HG02610 (cell line): ENCODE measurements around the gene CD58.

Experiments used
- ATAC-seq: cut with Tn5 transposase; IDR thresholded peaks from one replicate; pipeline ENCODE4 v1.9.1; 2021; ENCODE audit warnings: mild to moderate bottlenecking, moderate library complexity; ENCODE audit not compliant: unreplicated experiment

The CD58 gene

DNA sequence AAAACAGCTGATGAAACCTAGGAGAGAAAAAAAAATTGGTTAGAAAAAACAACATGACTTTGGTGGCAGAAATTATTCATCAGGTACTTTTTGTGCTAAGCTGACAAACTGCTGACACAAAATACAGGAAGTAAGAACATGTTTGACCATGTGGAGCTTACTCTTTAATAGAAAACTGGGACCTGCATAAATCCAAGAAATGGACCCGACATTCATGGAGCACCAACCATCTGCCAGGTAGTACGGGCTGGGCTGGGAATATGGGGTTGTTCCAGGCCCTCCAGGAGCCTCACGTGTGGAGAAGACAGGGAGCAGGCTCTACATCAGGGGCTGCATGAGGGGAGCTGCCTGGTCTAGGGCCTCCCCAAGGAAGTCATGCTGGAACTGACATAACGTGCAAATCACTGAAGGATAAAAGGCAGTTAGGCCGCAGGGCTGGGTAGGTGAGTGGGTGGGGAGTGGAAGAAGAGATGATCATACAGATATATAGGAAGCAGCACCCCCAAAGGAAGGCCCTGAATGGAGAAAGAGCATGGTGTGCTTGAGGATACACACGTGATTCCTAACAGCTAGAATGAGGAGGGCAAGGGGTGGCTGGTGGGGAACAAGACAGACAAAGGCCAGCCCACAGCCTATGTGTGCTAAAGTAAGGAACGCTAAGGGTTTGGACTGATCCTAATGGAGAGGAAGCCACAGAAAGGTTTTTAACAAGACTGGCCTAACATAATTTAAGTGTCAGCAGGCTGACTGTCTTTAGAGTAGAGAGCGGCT, 26.1 kb downstream of the CD58 start:
- peak; percentile 61 for ATAC-seq

DNA sequence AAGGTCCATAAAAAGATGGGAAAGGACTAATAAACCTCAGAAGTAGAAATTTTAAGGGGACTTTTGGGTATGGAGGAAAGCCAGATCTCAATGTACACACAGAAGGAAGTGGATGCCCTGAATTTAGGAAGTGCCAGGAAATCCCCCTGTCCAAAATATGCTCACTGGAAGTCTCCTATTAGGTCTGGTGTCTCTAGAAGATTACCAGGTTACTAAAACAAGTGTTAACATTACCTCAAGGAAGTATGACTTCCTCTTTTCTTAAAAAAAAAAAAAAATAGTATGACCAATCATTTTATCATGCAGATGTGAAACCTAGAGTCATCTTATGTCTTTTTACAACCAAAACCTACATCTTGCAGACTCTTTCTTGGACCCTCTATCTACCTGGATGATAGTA, 30.7 kb downstream of the CD58 start:
- ATAC-seq = peak; percentile 39

DNA sequence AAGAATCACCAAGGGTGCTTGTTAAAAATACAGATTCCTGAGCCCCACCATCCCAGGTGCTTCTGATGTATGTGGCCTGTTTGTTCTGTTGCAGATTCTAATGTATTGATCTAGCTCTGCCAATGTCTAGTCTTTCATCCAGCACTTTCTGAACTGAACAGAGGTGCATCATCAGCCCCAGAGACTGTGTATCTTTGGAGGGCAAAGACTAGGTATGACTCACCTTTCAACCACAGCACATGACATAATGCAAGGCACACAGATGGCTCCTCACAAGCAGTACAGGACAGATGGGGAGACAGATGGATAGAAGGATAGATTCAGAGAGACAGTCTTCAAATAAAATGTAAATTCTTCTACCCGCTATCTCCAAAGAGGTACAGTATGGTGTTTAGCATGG, 32.3 kb downstream of the CD58 start:
- peak; percentile 90 for ATAC-seq

DNA sequence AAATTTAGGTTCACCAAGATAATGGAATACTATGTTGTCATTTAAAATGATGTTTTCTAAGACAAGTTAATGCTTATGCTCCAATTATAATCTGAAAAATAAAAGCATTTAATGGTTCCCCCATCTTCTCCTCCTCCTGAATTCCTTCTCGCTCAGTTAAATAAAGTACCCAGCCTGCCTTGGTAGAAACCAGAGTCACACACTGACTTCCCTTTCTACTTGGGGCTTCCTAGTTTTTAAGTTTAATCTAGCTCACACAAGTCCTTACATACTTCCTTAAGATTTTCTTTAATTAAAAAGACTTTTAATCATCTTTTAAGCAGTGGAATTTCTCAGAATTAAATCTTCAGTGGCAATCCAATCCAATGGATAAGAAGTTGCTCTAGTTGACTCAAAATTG, 32.9 kb downstream of the CD58 start:
- no peak for ATAC-seq

DNA sequence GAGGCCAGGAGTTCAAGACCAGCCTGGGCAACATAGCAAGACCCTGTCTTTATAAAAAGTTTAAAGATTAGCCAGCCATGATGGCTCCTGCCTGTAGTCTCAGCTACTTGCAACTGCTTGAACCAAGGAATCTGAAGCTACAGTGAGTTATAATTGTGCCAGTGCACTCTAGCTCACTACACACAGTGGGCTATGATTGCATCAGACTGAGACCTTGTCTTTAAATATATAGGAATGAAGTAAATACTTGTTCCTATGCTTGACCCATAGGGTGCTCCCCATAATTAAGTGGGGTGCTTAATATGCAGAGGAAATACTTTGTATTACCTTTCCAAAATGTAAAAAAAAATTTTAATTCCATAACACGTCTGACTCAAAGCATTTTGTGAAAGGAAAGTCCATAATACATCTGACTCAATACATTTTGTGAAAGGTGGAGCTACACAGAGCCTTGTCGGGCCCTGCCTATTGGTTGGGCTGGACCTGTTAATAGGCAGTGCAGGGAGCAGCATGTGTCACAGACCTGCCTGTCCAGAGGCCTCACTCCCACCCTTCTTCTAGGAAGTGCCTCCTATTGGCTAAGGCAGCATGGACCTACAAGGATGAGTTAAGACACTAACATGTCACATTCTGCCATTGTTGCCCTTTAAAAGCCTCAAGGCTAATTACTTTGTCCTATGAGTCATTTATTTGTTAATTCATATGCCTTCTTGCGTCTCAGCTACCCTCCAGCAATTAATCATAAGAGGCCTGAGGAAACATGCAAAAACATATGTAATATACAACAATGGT, 33.6 kb downstream of the CD58 start:
- ATAC-seq = no peak

DNA sequence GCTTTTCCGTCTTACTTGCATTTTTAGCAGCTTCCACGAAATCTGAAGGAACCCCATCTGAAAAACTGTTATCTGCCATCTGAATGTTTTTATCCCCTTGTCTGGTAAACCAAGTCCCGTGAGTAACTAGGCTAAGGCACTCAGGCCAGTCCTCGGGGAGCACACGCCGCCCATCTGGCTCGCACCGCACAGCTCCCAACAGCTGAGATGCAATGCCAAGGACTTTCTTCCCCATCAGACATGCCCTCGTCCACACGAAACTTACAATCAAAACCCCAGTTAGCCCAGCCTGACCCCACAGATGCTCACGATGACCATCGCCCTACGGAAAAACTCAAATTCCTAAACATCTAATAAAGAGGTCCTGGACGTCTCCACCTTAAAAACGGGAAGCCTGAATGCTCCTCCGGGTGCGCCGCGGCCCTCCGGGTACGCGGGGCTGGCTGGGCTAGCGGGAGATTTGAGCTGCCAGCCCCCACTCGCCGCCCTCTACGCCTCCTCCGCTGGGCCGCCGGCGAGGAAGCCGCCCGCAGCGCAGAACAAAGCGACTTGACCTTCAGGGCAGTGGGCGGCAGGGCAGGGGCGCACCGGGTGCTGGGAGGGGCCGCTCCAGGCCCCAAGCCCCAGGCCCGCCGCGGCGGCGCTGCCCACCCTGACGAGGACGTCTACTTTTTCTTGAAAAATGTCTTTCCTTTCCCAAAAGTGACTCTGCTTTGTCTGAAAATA, 36.6 kb downstream of the CD58 start:
- ATAC-seq = no peak

DNA sequence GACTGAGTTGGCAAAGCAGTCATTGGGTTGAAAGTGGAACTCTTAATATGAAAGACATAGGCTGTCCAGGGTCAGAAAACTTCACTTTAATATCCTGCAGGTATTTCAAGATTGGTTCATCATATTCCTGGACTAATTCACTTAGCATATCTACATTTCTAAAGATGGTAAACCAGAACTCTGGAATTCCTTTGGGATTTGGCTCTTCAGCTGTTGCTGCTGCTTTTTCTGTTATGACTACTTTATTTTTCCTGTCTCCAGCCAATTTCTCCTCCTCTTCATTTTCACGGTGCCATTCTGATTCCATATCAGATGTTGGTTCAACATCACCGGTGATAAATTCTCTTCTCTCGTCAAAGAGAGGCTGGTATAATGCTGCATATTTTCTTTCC, 37.4 kb downstream of the CD58 start:
- no peak for ATAC-seq

DNA sequence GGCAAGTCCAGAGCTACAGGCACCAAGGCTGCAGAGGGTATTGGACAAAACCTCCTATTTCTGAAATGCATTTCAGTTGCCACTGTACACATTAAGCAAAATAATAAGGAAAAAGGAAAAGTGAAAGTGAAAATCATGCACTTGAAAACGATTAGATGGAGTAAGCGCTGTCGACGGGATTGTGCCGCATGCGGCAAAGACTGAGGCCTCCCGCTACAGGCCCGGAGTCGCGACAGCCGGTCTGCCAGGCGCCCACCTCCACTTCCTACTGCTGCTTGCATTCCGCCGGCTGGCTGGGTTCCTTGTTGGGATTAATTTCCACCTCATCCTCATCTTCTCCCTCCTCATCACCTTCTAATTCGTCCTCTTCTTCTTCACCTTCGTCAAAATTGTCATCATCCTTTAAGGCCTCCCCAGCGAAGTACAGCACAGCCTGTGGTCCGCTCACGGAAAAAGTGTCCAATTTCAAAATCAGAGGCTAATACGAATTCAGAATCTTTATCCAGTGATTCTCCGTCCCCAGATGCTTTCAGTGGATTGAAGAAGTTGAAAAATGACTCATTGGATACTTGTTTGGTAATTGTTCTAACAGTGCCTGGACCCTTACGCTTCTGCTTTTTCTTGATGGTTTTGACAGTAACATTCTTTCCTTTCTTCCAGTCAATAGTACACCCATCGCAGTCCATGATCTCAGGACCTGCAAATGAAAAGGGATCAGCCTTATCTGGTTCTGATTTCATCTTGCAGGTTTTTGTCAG, 38.0 kb downstream of the CD58 start:
- ATAC-seq = no peak

DNA sequence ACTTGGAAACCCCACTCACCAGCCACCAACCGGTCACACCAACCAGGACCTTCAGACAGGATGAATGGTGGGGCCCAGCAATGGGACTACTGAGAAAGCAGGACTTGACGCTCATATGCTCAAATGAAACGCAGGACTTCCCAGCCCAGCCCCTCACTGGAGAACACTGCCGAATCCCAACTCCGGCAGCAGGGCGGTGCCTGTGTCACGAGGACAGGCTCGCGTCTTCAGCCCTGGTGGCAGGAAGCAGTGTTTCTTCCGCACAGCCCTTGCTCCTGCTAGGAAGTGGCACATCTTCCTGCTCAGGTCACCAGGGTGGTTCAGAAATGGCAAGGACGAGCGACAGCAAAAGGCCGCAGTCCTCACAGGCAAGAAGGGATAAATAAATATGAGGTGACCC, 38.9 kb downstream of the CD58 start:
- ATAC-seq = no peak

DNA sequence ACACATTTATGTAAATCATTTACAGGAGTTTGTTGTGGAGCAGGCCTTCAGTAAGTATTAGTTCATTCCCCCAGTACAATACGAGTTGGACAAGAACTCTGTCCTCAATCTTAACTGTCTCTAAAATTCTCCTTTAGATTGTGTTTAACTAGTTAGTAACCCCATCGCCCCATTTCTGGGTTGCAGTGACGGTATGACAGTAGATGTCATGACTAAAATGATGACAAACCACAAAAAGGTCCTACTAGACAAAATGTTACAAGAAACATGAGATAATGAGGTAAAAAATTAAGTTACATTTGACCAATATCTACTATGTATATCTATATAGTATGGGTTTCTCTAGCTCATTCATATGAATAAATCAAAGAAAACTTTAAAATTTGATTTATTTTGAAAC, 41.1 kb downstream of the CD58 start:
- no peak for ATAC-seq

DNA sequence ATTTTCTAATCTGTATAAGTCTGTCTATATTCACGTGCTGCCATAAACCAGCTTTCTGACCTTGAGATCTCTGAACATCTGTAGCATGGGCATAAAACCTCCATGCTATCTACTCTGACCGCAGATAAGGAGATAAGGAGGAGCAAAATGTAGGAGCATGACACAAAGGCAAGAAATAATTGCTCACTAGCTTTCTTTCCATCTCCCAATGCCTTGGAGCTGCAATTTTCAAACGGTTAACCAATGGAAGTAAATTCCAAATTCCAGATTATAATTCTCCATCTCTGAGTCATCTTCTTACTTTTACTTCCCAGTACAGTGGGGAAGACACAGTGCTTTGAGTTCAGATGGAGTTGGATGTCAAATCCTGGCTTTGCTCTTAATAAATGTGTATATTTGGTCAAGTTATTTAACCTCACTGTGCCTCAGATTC, 41.6 kb downstream of the CD58 start:
- ATAC-seq = no peak

DNA sequence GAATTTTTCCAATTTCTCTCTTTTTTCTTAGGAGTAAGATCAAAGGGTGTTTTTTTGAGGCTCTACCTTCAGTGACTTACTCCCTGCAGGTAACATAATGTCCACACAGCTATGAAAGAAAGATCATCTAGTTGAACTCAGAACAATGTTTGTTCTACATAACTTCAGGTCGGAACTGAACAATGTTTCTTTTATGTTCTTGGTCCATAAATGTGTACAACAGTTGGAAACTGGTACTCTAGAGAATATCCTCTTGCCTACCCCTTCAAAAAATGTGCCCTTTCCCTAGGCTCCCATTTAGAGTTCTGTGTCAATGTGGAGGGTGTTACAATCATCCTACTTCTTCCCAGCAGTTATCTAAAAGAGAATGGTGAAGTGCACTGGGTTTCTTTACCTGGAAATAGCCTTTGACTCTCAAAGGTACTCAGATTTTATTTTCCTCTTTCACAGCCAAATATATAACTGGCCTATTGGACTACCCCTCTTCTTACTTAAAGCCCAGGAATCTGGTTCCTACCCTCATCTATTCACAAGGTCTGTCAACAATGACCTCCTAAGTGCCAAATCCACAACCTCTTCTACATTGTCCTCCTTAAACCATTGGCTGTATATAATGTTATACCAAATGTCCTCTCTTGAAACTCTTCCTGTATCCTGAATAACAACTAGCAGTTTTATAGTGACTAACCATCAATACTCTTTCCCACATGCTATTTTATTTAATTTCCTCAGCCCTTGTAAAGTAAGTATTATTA, 42.3 kb downstream of the CD58 start:
- no peak for ATAC-seq

DNA sequence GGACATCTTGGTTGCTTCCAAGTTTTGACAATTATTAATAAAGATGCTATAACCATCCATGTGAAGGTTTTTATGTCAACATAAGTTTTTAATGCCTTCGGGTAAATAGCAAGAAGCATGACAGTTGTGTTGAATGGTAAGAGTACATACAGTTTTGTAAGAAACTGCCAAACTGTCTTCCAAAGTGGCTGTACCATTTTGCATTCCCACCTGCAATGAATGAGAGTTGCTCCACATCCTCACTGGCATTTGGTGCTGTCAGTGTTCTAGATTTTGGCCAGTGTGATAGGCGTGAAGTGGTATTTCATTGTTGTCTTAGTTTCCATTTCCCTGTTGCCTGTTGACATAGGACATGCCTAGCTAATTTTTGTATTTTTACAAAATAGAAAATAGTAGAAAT, 45.4 kb downstream of the CD58 start:
- no peak for ATAC-seq

DNA sequence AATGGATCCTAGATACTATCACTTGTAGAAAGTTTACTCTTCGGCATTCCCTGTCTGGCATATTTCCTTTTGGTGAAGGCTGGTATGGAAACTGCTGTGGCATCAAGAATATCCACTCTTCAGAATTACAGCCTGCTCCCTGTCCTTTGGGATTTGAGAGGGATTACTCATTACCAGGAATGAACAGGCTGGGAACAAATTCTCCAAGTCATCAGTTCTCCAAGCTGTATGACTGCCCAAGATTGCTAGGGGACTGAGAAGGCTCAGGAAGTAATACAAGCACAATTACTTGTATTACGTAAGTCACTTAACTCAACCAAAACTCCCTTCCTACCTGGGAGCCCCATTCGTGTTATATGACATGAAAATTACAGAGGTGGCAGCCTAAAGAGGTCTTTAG, 49.6 kb downstream of the CD58 start:
- ATAC-seq = no peak

DNA sequence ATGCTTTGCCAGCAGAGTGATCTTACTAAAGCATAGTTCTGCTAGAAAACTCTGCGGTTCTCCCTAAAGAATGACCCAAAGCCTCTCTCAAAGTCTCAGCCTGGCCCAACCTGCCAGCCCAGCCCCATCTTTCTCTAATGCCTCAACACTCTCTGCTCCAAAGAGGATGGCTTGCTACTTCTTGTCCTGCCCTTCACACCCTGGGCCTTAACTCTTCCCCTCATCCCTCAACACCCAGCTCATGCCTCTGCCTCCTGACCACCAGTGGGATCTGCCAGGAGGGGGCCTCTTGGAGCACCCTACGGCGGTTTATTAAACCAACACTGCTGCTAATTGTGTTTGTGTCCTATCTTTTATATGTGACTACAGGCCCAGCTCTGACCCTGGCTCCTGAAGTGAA, 52.4 kb downstream of the CD58 start:
- no peak for ATAC-seq

DNA sequence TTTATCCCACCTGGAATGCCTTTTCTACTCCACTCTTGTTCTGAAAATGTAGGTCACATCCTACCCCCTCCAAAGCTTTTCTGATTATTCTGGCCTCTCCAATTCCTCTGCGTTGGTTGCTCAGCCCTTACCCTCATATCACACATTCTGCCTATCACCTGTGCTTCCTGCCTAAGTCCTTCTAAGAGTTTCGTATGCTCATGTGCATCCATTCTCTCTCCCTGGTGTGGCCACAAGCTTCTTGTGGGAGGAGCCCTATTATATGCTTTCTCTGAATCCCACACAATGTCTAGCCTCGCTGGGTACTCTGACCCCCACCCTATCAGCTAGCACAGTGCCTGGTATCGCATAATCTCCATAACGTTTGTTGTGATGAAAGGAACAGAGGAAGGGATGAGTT, 54.2 kb downstream of the CD58 start:
- no peak for ATAC-seq

DNA sequence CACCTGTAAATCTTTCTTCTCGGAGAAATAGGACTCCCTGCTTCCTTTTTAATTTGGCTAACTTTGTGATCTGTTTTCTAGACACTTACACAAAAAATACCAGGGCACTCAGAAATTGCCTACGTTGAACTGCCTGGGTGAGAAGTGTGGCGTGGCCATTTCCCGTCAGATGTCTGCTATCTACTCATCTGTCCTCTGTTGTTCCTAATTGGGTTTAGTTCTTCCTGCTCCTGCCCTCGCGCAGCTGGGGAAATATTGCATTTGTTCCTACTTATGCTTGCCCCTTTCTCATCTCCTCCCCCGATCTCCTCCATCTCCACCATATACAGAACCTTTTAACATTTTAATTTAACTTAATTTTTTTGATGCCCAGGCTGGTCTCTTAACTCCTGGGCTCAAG, 55.1 kb downstream of the CD58 start:
- no peak for ATAC-seq

DNA sequence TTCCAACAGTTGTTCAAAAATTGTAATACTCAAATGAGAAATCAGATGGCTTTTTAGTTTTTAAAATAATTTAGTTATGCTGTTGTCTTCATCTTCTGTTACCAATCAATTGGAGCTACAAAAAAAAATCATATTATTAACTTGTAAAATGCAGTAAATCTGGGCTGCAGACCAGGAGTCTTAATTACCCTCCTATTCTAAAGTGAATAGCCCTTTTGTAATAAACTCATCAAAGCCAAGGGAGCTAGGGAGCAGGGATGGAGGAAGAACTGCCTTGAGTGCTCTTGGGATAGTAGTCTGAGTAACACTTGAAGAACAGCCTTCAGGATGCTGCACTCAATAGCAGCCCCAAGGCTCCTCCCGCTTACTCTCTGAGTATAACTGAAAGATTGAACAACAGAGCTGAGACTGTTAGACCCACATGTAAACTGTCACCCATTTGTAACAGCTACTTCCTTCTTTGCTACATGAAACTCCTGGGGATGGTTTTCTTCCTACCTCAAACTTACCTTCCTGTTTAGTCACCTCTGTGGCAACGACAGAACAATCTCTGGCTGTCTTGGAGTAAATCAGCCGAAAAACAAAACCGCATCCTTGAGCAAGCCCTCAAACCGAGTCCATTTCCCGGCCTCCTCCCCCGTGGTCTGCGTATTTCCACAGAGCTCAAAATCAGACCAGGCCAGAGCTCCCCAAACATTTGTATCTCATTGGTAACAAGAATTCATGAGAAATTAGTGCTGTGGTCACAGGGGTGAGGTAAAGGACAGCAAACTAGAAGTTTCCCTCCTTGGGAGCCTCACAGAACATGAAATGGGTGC, 55.9 kb downstream of the CD58 start:
- peak; percentile 76 for ATAC-seq

DNA sequence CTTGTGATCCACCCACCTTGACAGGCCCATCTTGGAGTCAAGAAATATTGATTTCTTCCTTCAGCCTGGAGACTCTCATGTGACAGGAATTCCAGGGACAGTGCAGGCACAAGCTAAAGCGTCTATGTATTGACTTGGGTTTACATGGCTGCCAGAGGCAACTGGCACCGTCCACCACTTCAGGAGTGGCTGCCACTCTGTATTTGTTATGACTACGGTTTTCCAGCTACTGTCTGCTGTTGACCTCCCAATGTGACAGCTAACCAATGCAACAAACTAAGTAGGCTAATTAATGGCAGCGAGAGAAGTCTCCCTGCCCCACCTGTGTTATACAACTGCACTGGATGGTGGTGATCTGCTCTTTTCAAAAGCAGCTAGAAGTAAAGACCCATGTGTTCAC, 56.9 kb downstream of the CD58 start:
- no peak for ATAC-seq
